K562 (cell line): ENCODE measurements around the gene MAML3.

Source experiments
- CBFA2T2 ChIP-seq: fragments of 450-650 bp; conservative IDR thresholded peaks from 2 replicates; pipeline ENCODE4 v1.6.1; 2017; ENCODE audit warnings: mild to moderate bottlenecking
- CCNT2 ChIP-seq: IDR thresholded peaks from 2 replicates; pipeline ENCODE4 v1.6.1; 2011; ENCODE audit warnings: borderline replicate concordance, low read depth, mild to moderate bottlenecking, moderate library complexity, mixed read lengths, low read length; ENCODE audit not compliant: insufficient read length; ENCODE audit errors: extremely low read depth
- EP300 ChIP-seq: IDR thresholded peaks from 2 replicates; pipeline ENCODE4 v1.6.1; 2012; ENCODE audit warnings: low read length, improper control_type of control experiment
- MTA2 ChIP-seq: fragments of 450-650 bp; IDR thresholded peaks from 2 replicates; pipeline ENCODE4 v1.6.1; 2016; ENCODE audit warnings: low read depth
- NR3C1 ChIP-seq: sonication (generic); formaldehyde crosslinking; IDR thresholded peaks from 2 replicates; pipeline ENCODE4 v1.8.1; 2022; ENCODE audit warnings: missing genetic modification reagents
- POLR2AphosphoS5 ChIP-seq: IDR thresholded peaks from 2 replicates; pipeline ENCODE4 v1.6.1; 2011; ENCODE audit warnings: mild to moderate bottlenecking, low read depth, low read length, moderate library complexity; ENCODE audit not compliant: control insufficient read depth, insufficient read depth
- RB1 ChIP-seq: fragments of 450-650 bp; IDR thresholded peaks from 2 replicates; pipeline ENCODE4 v1.6.1; 2017; ENCODE audit warnings: low read depth, mild to moderate bottlenecking
- SREBF2 ChIP-seq: sonication (generic); formaldehyde crosslinking; IDR thresholded peaks from 2 replicates; pipeline ENCODE4 v1.4.0; 2020; ENCODE audit warnings: mild to moderate bottlenecking, missing genetic modification reagents
- TF ChIP-seq, protein P1 (sequence below): sonication (generic); formaldehyde crosslinking; IDR thresholded peaks from 2 replicates; pipeline ENCODE4 v1.8.0; 2022; ENCODE audit warnings: missing genetic modification reagents, mild to moderate bottlenecking, borderline replicate concordance
- TF ChIP-seq, protein P2 (sequence below): fragments of 450-650 bp; formaldehyde crosslinking; IDR thresholded peaks from 2 replicates; pipeline ENCODE4 v1.4.0; 2020; ENCODE audit warnings: mild to moderate bottlenecking, mixed read lengths

DNA sequence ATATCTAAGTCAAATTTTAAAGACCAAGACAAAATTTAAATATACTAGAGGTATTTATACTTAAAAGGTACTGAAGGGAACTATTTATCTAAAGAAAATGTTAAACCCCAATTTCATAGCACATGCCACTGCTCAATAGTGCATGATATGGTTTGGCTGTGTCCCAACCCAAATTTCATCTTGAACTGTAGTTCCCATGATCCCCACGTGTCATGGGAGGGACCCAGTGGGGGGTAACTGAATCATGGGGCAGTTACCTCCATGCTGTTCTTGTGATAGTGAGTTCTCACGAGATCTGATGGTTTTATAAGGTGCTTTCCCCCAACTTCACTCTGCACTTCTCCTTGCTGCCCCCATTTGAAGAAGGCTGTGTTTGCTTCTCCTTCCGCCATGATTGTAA is 32.3 kb downstream of the MAML3 start:
- TF ChIP-seq EP300 (no peak), CCNT2 (no peak), NR3C1 (CRISPR knock-in tag) (no peak), RB1 (no peak), CBFA2T2 (no peak), SREBF2 (no peak), POLR2AphosphoS5 (no peak), MTA2 (no peak)
- TF ChIP-seq, protein P1, sequence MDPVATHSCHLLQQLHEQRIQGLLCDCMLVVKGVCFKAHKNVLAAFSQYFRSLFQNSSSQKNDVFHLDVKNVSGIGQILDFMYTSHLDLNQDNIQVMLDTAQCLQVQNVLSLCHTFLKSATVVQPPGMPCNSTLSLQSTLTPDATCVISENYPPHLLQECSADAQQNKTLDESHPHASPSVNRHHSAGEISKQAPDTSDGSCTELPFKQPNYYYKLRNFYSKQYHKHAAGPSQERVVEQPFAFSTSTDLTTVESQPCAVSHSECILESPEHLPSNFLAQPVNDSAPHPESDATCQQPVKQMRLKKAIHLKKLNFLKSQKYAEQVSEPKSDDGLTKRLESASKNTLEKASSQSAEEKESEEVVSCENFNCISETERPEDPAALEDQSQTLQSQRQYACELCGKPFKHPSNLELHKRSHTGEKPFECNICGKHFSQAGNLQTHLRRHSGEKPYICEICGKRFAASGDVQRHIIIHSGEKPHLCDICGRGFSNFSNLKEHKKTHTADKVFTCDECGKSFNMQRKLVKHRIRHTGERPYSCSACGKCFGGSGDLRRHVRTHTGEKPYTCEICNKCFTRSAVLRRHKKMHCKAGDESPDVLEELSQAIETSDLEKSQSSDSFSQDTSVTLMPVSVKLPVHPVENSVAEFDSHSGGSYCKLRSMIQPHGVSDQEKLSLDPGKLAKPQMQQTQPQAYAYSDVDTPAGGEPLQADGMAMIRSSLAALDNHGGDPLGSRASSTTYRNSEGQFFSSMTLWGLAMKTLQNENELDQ (CRISPR knock-in tag): no peak
- TF ChIP-seq, protein P2, sequence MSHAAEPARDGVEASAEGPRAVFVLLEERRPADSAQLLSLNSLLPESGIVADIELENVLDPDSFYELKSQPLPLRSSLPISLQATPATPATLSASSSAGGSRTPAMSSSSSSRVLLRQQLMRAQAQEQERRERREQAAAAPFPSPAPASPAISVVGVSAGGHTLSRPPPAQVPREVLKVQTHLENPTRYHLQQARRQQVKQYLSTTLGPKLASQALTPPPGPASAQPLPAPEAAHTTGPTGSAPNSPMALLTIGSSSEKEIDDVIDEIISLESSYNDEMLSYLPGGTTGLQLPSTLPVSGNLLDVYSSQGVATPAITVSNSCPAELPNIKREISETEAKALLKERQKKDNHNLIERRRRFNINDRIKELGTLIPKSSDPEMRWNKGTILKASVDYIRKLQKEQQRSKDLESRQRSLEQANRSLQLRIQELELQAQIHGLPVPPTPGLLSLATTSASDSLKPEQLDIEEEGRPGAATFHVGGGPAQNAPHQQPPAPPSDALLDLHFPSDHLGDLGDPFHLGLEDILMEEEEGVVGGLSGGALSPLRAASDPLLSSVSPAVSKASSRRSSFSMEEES (CRISPR knock-in tag): no peak
